Type B pancreatic cell (in vitro differentiated cells): ENCODE results near the gene FRY. TPM values are rescaled to one million over a fixed set of nuclear protein-coding genes. Genes with fewer than 3 reads are reported as not detected.
"Not testable (repeated sequence)": the region's sequence is repeated elsewhere in the genome, so short reads cannot be mapped to it uniquely, and the experiment has no call there.

Experiments used
- DNase-seq: peaks from one replicate; pipeline ENCODE4 v3.0.0; 2021; ENCODE audit warnings: mixed read lengths; ENCODE audit not compliant: unreplicated experiment; ENCODE audit errors: extremely low spot score
- H3K27ac Mint-ChIP-seq: 2 replicates; pipeline ENCODE4 v1.8.0; 2021; ENCODE audit warnings: mild to moderate bottlenecking, mixed read lengths
- H3K27me3 Mint-ChIP-seq: 2 replicates; pipeline ENCODE4 v1.8.0; 2021; ENCODE audit warnings: mixed read lengths
- H3K36me3 Mint-ChIP-seq: 2 replicates; pipeline ENCODE4 v1.8.0; 2021; ENCODE audit warnings: mixed read lengths
- H3K4me1 Mint-ChIP-seq: one replicate; pipeline ENCODE4 v1.8.0; 2021; ENCODE audit warnings: mixed read lengths; ENCODE audit not compliant: unreplicated experiment
- H3K4me3 Mint-ChIP-seq: 2 replicates; pipeline ENCODE4 v1.8.0; 2021; ENCODE audit warnings: mild to moderate bottlenecking, mixed read lengths
- H3K9me3 Mint-ChIP-seq: 2 replicates; pipeline ENCODE4 v1.8.0; 2021; ENCODE audit warnings: mixed read lengths
- total RNA-seq: library from RNA; stranded (reverse); gene quantifications from 2 replicates; pipeline ENCODE4 v1.2.1, GENCODE V29; 2021; ENCODE audit warnings: low replicate concordance
- TF ChIP-seq, protein P1 (sequence below): fragments of 200-600 bp; sonication (generic); conservative IDR thresholded peaks from 2 replicates; pipeline ENCODE4 v1.5.0; 2021; ENCODE audit warnings: antibody characterized with exemption, mild to moderate bottlenecking

Gene FRY
- total RNA-seq, 1 donor from 2014 or later, result 13.4 TPM

DNA sequence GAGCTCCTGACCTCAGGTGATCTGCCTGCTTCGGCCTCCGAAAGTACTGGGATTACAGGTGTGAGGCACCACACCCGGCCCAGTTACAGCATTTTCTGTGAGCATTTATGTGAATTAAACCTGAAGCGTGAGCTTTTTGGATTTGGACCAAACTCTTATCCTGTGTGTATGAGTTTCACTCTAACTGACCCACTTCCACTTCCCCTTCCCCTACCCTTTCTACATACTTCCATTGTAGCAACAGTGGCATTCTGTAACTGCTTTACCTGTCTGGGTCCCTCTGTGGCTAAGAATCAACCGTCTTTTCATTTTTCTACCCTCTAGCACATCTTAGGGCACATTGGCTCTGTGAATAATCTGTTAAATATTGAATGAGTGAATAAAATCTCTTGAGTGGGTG, 16.2 kb downstream of the FRY start:
- Mint-ChIP-seq H3K9me3 (no peaks in the 10 kb centered on the region), H3K27ac (no peak overlapping the region), H3K4me1 (peaks cover 17% of the 10 kb centered on the region), H3K4me3 (no peak overlapping the region), H3K36me3 (no peaks in the 10 kb centered on the region), H3K27me3 (no peaks in the 10 kb centered on the region)
- TF ChIP-seq, protein P1, sequence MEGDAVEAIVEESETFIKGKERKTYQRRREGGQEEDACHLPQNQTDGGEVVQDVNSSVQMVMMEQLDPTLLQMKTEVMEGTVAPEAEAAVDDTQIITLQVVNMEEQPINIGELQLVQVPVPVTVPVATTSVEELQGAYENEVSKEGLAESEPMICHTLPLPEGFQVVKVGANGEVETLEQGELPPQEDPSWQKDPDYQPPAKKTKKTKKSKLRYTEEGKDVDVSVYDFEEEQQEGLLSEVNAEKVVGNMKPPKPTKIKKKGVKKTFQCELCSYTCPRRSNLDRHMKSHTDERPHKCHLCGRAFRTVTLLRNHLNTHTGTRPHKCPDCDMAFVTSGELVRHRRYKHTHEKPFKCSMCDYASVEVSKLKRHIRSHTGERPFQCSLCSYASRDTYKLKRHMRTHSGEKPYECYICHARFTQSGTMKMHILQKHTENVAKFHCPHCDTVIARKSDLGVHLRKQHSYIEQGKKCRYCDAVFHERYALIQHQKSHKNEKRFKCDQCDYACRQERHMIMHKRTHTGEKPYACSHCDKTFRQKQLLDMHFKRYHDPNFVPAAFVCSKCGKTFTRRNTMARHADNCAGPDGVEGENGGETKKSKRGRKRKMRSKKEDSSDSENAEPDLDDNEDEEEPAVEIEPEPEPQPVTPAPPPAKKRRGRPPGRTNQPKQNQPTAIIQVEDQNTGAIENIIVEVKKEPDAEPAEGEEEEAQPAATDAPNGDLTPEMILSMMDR, result no peak
- no peak for DNase-seq

DNA sequence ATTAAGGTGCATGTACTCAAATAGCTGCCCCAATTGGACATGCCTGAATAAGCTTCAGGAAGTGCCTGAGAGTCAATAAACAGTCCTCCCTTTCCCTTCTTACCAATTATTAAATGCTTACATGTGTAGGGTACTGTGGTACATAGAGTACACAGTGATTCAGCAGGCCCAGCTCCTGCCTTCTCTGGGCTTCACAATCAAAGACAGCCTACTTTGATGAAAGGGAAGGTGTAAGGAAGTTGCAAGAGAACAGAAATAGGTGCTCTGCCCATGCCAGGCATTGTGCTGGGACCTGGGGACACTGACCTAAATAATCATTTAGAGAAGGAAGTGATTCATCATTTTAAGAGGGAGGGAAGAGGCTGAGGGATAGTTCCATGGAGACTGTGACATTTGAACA, 17.2 kb downstream of the FRY start:
- Mint-ChIP-seq H3K27me3 (no peaks in the 10 kb centered on the region), H3K27ac (no peak overlapping the region), H3K4me3 (no peak overlapping the region), H3K36me3 (no peaks in the 10 kb centered on the region), H3K9me3 (no peaks in the 10 kb centered on the region), H3K4me1 (peaks cover 17% of the 10 kb centered on the region)
- TF ChIP-seq, protein P1, result no peak
- DNase-seq, result no peak

DNA sequence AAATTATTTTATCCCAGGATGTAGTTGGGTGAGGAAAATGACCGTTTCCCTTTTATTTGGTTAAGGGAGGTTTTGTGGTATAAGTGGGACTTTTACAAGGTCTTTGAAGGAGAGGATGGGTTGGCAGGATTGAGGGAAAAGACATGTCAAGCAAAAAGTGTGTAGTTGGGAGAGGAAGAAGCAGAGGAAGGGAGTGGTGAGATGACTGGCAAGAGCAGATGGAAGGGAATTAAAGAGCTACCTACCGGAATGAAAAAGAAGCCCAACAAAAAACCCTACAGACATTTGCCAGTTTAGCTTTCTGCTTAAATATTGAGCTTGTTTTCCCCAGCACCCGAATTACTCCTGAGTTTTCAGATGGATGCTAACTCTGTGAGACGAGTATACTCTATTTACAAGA, 19.6 kb downstream of the FRY start:
- no peak for DNase-seq
- no peak overlapping the region for H3K27ac Mint-ChIP-seq
- H3K9me3 Mint-ChIP-seq, result no peaks in the 10 kb centered on the region
- peaks cover 16% of the 10 kb centered on the region for H3K4me1 Mint-ChIP-seq
- TF ChIP-seq, protein P1, result no peak
- H3K27me3 Mint-ChIP-seq, result no peaks in the 10 kb centered on the region
- no peak overlapping the region for H3K4me3 Mint-ChIP-seq
- no peaks in the 10 kb centered on the region for H3K36me3 Mint-ChIP-seq

DNA sequence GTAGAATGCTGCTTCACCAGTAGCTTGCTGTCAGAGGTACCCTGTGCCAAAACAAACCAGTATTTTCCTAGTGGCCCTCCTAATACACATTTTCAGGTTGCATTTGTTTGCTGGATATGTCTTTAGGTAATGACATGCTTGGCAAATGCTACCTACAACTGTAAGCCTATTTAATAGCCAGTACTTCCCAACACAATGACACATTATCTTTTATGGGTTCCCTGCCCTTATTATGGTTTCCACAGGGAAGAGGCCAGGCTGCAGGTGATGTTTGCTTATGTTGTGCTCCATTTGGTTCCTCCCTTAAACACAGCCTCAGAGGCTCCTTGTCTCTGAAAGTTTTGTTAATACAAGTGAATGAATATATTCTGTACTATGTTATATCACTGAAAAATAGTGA, 24.7 kb downstream of the FRY start:
- Mint-ChIP-seq H3K27ac (no peak overlapping the region), H3K4me1 (peaks cover 18% of the 10 kb centered on the region), H3K9me3 (no peaks in the 10 kb centered on the region), H3K36me3 (no peaks in the 10 kb centered on the region), H3K27me3 (no peaks in the 10 kb centered on the region), H3K4me3 (no peak overlapping the region)
- TF ChIP-seq, protein P1, result no peak
- no peak for DNase-seq

DNA sequence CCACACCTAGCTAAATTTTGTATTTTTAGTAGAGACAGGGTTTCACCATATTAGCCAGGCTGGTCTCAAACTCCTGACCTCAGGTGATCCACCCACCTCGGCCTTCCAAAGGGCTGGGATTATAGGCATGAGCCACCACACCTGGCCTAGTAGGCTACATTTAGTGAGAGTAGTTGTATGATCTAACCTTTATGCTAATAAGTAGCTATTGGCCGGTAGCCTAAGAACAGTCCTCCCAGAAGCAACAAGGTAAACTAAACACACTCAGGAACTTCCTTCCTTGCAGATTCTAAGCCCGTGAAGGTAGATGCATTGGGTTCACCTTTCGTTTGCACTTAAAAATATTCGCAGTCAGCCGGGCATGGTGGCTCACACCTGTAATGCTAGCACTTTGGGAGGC, 25.8 kb downstream of the FRY start:
- not testable (repeated sequence) for H3K9me3 Mint-ChIP-seq, DNase-seq, H3K27ac Mint-ChIP-seq, H3K4me3 Mint-ChIP-seq, H3K36me3 Mint-ChIP-seq, H3K27me3 Mint-ChIP-seq
- H3K4me1 Mint-ChIP-seq, result peaks cover 18% of the 10 kb centered on the region

DNA sequence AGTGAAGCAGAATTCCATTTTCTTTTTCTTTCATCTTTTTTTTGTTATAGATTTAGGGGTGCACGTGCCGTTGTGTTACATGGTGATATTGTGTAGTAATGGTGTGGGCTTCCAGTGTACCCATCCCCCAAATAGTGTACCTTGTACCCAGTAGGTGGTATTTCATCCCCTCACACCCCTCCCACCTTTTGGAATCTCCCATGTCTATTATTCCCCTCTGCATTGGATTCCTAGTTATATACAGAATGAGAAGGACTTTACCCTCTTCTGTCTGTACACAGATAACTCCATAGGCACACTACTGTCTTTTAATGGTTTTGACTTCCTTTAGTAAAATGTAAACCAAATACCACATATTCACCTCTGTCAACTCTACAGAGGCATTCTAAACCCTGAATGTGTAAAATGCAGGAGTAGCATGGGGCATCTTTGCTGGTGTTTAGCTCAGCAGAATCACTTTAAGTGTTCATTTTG, 28.0 kb downstream of the FRY start:
- Mint-ChIP-seq H3K27me3 (no peaks in the 10 kb centered on the region), H3K4me3 (no peak overlapping the region), H3K27ac (no peak overlapping the region), H3K9me3 (no peaks in the 10 kb centered on the region), H3K36me3 (no peaks in the 10 kb centered on the region), H3K4me1 (peaks cover 18% of the 10 kb centered on the region)
- TF ChIP-seq, protein P1, result no peak
- no peak for DNase-seq
